ENCODE measurements around the gene STK33. TPM values are rescaled to one million over a fixed set of nuclear protein-coding genes. Genes with fewer than 3 reads are reported as not detected.

STK33 gene
- total RNA-seq, 1 experiment from 2014 or later, result 19.5 TPM

DNA sequence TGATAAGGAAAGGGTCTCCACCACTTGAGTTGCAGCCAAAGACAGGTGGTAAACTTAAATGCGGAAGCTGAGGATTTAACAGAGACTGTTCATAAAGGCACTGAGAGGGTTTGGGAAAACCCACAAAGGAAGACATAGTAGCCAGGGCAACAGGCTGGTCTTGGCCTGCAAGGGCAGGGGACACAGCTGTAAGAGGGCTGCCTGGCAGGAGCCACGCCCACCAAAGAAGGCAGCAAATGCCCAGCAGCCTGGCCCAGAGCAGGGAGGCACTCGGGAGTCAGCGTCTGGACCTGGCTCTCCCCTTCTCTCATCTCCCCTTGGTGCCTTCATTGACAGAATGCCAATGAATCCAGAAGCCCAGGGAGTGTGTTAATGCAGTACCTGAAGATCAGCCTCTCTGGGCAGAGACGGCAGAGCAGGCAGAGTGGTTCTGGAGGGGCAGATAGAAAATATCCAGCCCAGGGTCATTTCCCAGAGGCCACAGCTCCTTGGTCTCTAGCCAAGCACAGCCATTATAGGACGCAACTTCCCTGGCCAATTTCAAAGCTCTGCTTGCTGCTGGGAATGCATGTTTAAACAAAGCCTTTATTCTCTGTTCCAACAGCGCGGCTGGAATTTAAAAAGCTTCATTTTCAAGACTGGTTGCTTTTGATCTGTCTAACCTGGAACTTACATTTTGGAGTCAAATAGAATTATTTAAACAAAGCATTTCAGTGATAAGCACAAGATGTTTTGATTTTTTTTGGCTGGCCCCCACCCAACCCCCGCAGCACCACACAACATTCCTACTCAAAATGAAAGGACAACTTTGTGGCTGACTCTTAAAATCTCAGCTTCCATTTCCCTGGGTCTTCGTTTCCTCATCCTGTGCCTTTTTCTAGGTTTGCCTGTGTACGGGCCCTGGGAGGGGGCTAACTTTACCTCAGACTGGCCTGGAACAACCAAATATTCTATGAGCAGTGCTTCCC lies 204.7 kb downstream of the STK33 start:
- Mint-ChIP-seq H3K36me3 (ENCODE audit: insufficient read depth in 1 of 3, low read depth in 3 of 3) (no peaks in the 10 kb centered on the region), H3K4me1 (peaks cover 24 to 37% of the 10 kb centered on the region in 2 experiments), H3K27ac (peak overlapping the region in 1 of 3 experiments; percentile 7; a peak in 1 of 7 replicates), H3K9me3 (no peaks in the 10 kb centered on the region), H3K4me3 (no peak overlapping the region; a peak in 1 of 5 replicates), H3K27me3 (ENCODE audit: low read depth) (no peaks in the 10 kb centered on the region)
- H3K9me3 ChIP-seq (ENCODE audit: control insufficient read depth, low read depth, low read length), result no peaks in the 10 kb centered on the region
- no peak overlapping the region for H3K4ac ChIP-seq (ENCODE audit: low read depth, low read length)
- no peak overlapping the region for H3K9ac ChIP-seq (ENCODE audit: extremely low read depth, insufficient read length, low read length)
- H3K4me1 ChIP-seq (ENCODE audit: insufficient read depth, low read length), result peaks cover 2% of the 10 kb centered on the region; the same call in 1 of the 2 replicates
- no peak overlapping the region for H3T11ph ChIP-seq (ENCODE audit: low read length)
- H3K27me3 ChIP-seq (ENCODE audit: insufficient read depth, low read length), result no peaks in the 10 kb centered on the region
- H3K27ac ChIP-seq (ENCODE audit: insufficient read length, low read depth, low read length), result no peak overlapping the region
- H4K8ac ChIP-seq (replicated peaks; ENCODE audit: insufficient read length, low read depth, low read length), result no peak overlapping the region
- no peaks in the 10 kb centered on the region for H3K79me2 ChIP-seq (ENCODE audit: insufficient read depth, low read length)
- H2BK120ac ChIP-seq (ENCODE audit: low read depth, low read length, poor library complexity, severe bottlenecking), result no peak overlapping the region
- H3K23ac ChIP-seq (ENCODE audit: insufficient read length, low read depth, low read length), result no peak overlapping the region
- H4K91ac ChIP-seq (ENCODE audit: insufficient read length, low read depth, low read length), result no peak overlapping the region
- 0 out of 2 replicates have a peak overlapping the region, but pooled peaks have one; percentile 25 for H3K14ac ChIP-seq (ENCODE audit: insufficient read depth, low read length)
- no peak overlapping the region for H3K18ac ChIP-seq (ENCODE audit: insufficient read length, low read depth, low read length)
- TF ChIP-seq, protein P1, sequence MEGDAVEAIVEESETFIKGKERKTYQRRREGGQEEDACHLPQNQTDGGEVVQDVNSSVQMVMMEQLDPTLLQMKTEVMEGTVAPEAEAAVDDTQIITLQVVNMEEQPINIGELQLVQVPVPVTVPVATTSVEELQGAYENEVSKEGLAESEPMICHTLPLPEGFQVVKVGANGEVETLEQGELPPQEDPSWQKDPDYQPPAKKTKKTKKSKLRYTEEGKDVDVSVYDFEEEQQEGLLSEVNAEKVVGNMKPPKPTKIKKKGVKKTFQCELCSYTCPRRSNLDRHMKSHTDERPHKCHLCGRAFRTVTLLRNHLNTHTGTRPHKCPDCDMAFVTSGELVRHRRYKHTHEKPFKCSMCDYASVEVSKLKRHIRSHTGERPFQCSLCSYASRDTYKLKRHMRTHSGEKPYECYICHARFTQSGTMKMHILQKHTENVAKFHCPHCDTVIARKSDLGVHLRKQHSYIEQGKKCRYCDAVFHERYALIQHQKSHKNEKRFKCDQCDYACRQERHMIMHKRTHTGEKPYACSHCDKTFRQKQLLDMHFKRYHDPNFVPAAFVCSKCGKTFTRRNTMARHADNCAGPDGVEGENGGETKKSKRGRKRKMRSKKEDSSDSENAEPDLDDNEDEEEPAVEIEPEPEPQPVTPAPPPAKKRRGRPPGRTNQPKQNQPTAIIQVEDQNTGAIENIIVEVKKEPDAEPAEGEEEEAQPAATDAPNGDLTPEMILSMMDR (conservative IDR thresholded peaks at IDR 0.05), result no peak
- no peak overlapping the region for H2BK15ac ChIP-seq (ENCODE audit: low read depth, low read length)
- H3K56ac ChIP-seq (ENCODE audit: insufficient read length, low read depth, low read length), result no peak overlapping the region
- no peak for DNase-seq
- WGBS (ENCODE audit: extremely low coverage, insufficient read length, low lambda C conversion rate), result no CpG with 5 or more reads among the region's 11 CpGs
- no peaks in the 10 kb centered on the region for H4K20me1 ChIP-seq (ENCODE audit: control insufficient read depth, insufficient read depth, insufficient read length)
- no peak overlapping the region for H2BK20ac ChIP-seq (ENCODE audit: low read depth, low read length, poor library complexity, severe bottlenecking)
- no peaks in the 10 kb centered on the region for H3K79me1 ChIP-seq (ENCODE audit: insufficient read depth, low read depth, low read length, poor library complexity, severe bottlenecking)
- H4K5ac ChIP-seq (ENCODE audit: insufficient read length, low read depth, low read length), result no peak overlapping the region
- H2AFZ ChIP-seq (ENCODE audit: low read length), result no peak overlapping the region
- H3K23me2 ChIP-seq (ENCODE audit: insufficient read length, low read depth, low read length, poor library complexity, severe bottlenecking), result no peaks in the 10 kb centered on the region
- H2BK5ac ChIP-seq (ENCODE audit: insufficient read length, low read length), result no peak overlapping the region
- no peak overlapping the region for H2BK12ac ChIP-seq (ENCODE audit: insufficient read length, low read depth, low read length)
- H3K4me2 ChIP-seq (ENCODE audit: insufficient read depth, insufficient read length, low read length), result no peak overlapping the region
- H2AK5ac ChIP-seq (ENCODE audit: insufficient read length, low read length), result no peak overlapping the region

All from H9 (cell line).